Right lobe of liver (tissue), 6 donors: Measurements from ENCODE around the gene ZFAND6. TPM values are rescaled to one million over a fixed set of nuclear protein-coding genes. Genes with fewer than 3 reads are reported as not detected.

Experiments
- ATAC-seq, 4 donors: fragments of 200-7000 bp; cut with Tn5 transposase; one replicate each; pipeline ENCODE4 v1.9.1; 2020; ENCODE audit warnings: mild to moderate bottlenecking in 4 of 4, moderate library complexity in 4 of 4
- DNase-seq, 3 donors: peaks; one replicate each; pipeline ENCODE4 v3.0.0-alpha.2; 2020
- H3K27ac ChIP-seq, 3 donors: fragments of 200-600 bp; one replicate each; pipeline ENCODE4 v1.8.0; 2022
- H3K27me3 ChIP-seq, 2 donors: fragments of 200-600 bp; one replicate each; pipeline ENCODE4 v1.8.0; 2022
- H3K36me3 ChIP-seq, 4 donors: fragments of 200-600 bp; sonication (generic) in 1 of 4; one replicate each; pipeline versions ENCODE4 v1.5.1 to v1.8.0; 2017 to 2022; ENCODE audit warnings: control low read depth in 1 of 4
- H3K4me1 ChIP-seq, 4 donors: fragments of 200-600 bp; sonication (generic) in 1 of 4; one replicate each; pipeline versions ENCODE4 v1.5.1 to v1.8.0; 2017 to 2022; ENCODE audit warnings: control low read depth in 1 of 4
- H3K4me3 ChIP-seq, 3 donors: fragments of 200-600 bp; one replicate each; pipeline ENCODE4 v1.8.0; 2022
- H3K9me3 ChIP-seq, 4 donors: fragments of 200-600 bp; sonication (generic) in 1 of 4; one replicate each; pipeline versions ENCODE4 v1.5.1 to v1.8.0; 2017 to 2022; ENCODE audit warnings: control low read depth in 1 of 4
- CTCF ChIP-seq, 4 donors: fragments of 200-600 bp in 3 of 4; fragments of 450-650 bp in 1 of 4; IDR thresholded peaks; one replicate each; pipeline versions ENCODE4 v1.5.1 to v1.8.0; 2016 to 2022; ENCODE audit warnings: antibody characterized with exemption in 4 of 4, mild to moderate bottlenecking in 2 of 4
- POLR2A ChIP-seq: fragments of 450-650 bp; IDR thresholded peaks from one replicate; pipeline ENCODE4 v1.6.1; 2017; ENCODE audit warnings: antibody characterized with exemption, mild to moderate bottlenecking
- WGBS: methylation state at CpG from one replicate; pipeline ENCODE4 v1.1.6; 2018; ENCODE audit warnings: low coverage, low lambda C conversion rate; ENCODE audit not compliant: insufficient coverage; ENCODE audit errors: missing lambda C conversion rate; 5-methylcytosine and 5-hydroxymethylcytosine counted together
- intact Hi-C, 2 donors: fragments of 100-400 bp; cut with DNase I; formaldehyde crosslinking; loops; one replicate each; pipeline versions ENCODE4 v1.11.2 to v1.14.1; 2022
- total RNA-seq, 6 experiments: library from RNA; depleted of rRNA in 2 of 6; stranded (reverse); fragments of >200 nt in 2 of 6; fragmentation: NEBNext Ultra II Directional in 3 of 6; extraction: Animal tissue kit (Norgen Biotek cat#: 25700) in 3 of 6; gene quantifications; one replicate each; pipeline versions ENCODE4 v1.1.0 to v1.2.4, GENCODE V29; 2016 to 2023
- donor health status: DM: no; HTN: yes; CAD: no.
- donor health status: DM: no; HTN: no; CAD: no.
- donor health status: DM: no; HTN: no; CAD: no.
- donor health status: DM: no; HTN: yes; CAD: no.
- donor health status: DM: no; HTN: yes; CAD: no.

ZFAND6 gene
- total RNA-seq, 6 experiments from 2014 or later, result 46.1 to 111 (median 48.9) TPM

- H3K9me3 ChIP-seq, result no peaks in the 10 kb centered on the region
- no peak overlapping the region for H3K4me3 ChIP-seq
- TF ChIP-seq POLR2A (no peak), CTCF (IDR thresholded peaks at IDR 0.05) (no peak)
- WGBS, result 80% methylated on average over 2 of the region's 3 CpGs
- H3K27ac ChIP-seq, result no peak overlapping the region
- no peaks in the 10 kb centered on the region for H3K36me3 ChIP-seq
- no peaks in the 10 kb centered on the region for H3K27me3 ChIP-seq
- DNase-seq (no peak), ATAC-seq (no peak)
- intact Hi-C loops, result no loop called here
- no peaks in the 10 kb centered on the region for H3K4me1 ChIP-seq
These were observed 38.7 kb upstream of the ZFAND6 start for GRCh38 chr15:80020731-80021130.

DNA sequence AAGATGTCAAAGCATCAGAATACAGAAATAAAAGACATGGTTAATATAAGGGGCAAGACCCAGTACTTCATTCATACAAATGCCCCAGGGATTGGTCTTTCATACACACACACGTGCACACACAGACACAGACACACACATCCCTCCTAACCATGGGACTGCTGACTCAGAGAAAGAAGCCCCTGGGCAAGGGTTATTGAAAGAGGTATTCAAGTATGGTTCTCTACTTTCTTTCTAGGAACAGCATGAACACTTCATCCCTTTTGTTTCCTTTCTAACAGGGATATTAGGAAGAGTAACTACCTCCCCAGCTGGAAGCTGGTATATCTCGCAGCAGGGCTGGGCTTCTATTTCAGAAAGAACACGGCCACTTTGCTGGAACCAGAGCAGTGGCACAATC, 33.2 kb upstream of the ZFAND6 start:
- H3K36me3 ChIP-seq, result no peaks in the 10 kb centered on the region
- no peak overlapping the region for H3K27ac ChIP-seq
- no peak for ATAC-seq
- intact Hi-C loops, result no loop called here
- H3K27me3 ChIP-seq, result no peaks in the 10 kb centered on the region
- no peaks in the 10 kb centered on the region for H3K9me3 ChIP-seq
- no peak overlapping the region for H3K4me3 ChIP-seq
- TF ChIP-seq POLR2A (no peak), CTCF (IDR thresholded peaks at IDR 0.05) (no peak)
- no peaks in the 10 kb centered on the region for H3K4me1 ChIP-seq
- WGBS, result 79% methylated on average over 2 of the region's 3 CpGs
- no peak for DNase-seq

GRCh38 chr15:80026754-80027153, 32.7 kb upstream of the ZFAND6 start:
- H3K9me3 ChIP-seq, result no peaks in the 10 kb centered on the region
- no peaks in the 10 kb centered on the region for H3K27me3 ChIP-seq
- no peak overlapping the region for H3K27ac ChIP-seq
- no peak overlapping the region for H3K4me3 ChIP-seq
- TF ChIP-seq CTCF (IDR thresholded peaks at IDR 0.05), result no peak
- TF ChIP-seq POLR2A, result no peak
- ATAC-seq, result no peak
- H3K36me3 ChIP-seq, result no peaks in the 10 kb centered on the region
- no peak for DNase-seq
- intact Hi-C loops, result no loop called here
- 90% methylated on average over 3 of the region's 4 CpGs for WGBS
- H3K4me1 ChIP-seq, result no peaks in the 10 kb centered on the region

- no peaks in the 10 kb centered on the region for H3K9me3 ChIP-seq
- no peaks in the 10 kb centered on the region for H3K36me3 ChIP-seq
- no peak overlapping the region for H3K27ac ChIP-seq
- intact Hi-C loops, result no loop called here
- ATAC-seq, result no peak
- no peak for TF ChIP-seq CTCF (IDR thresholded peaks at IDR 0.05)
- no peak for TF ChIP-seq POLR2A
- WGBS, result 83% methylated on average over 1 of the region's 2 CpGs
- no peak for DNase-seq
- H3K4me3 ChIP-seq, result no peak overlapping the region
- no peaks in the 10 kb centered on the region for H3K27me3 ChIP-seq
- no peaks in the 10 kb centered on the region for H3K4me1 ChIP-seq
These were observed 30.5 kb upstream of the ZFAND6 start for GRCh38 chr15:80028937-80029336.

DNA sequence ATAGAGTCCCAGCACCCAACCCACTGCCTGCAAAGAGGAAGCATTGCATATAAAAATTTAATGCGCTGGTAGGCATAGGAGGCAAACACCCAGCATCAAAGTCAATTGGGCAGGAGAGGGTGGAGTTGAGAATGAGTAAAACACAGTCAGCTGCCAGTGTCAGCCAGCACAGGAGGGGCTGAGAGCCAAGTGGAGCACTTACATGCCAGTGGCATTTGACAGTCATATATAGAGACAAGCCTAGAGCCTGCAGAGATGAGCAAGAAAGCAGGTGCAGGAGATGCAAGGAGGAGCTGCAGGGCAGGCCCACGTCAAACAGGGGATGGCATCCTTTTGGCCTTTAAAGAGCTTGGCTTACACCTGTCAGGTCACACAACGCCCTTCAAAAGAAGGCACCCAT, 27.6 kb upstream of the ZFAND6 start:
- Histone ChIP-seq H3K9me3 (no peaks in the 10 kb centered on the region), H3K36me3 (no peaks in the 10 kb centered on the region), H3K4me3 (no peak overlapping the region), H3K4me1 (no peaks in the 10 kb centered on the region), H3K27me3 (no peaks in the 10 kb centered on the region), H3K27ac (no peak overlapping the region)
- no peak for ATAC-seq
- no peak for DNase-seq
- TF ChIP-seq CTCF (IDR thresholded peaks at IDR 0.05), result no peak
- TF ChIP-seq POLR2A, result no peak
- intact Hi-C loops, result no loop called here
- WGBS, result 48% methylated on average over 3 of the region's 3 CpGs
